Right renal pelvis (tissue), 4 donors: ENCODE results near the gene MNX1. TPM values are rescaled to one million over a fixed set of nuclear protein-coding genes. Genes with fewer than 3 reads are reported as not detected.

Experiments used
- DNase-seq, 4 donors: peaks; one replicate each; pipeline ENCODE4 v3.0.0-alpha.2; 2013; ENCODE audit warnings: low read depth in 4 of 4, low spot score in 3 of 4, missing footprints in 1 of 4
- polyA plus RNA-seq, 4 donors: library from polyadenylated mRNA; unstranded; fragments of 120-200 nt; gene quantifications; one replicate each; pipeline ENCODE4 v1.2.1, GENCODE V29; 2013; ENCODE audit not compliant: insufficient read length in 4 of 4

Gene MNX1
- polyA plus RNA-seq, 4 donors, result 0.16 TPM; not detected in 3

- DNase-seq, result no peak
Observed at GRCh38 chr7:157033483-157034473, 23.3 kb upstream of the MNX1 start.

GRCh38 chr7:157032644-157033482 lies 22.4 kb upstream of the MNX1 start:
- no peak for DNase-seq

GRCh38 chr7:157032128-157032527 lies 21.7 kb upstream of the MNX1 start:
- no peak for DNase-seq

GRCh38 chr7:157028199-157028903 lies 17.9 kb upstream of the MNX1 start:
- DNase-seq, result no peak

DNA sequence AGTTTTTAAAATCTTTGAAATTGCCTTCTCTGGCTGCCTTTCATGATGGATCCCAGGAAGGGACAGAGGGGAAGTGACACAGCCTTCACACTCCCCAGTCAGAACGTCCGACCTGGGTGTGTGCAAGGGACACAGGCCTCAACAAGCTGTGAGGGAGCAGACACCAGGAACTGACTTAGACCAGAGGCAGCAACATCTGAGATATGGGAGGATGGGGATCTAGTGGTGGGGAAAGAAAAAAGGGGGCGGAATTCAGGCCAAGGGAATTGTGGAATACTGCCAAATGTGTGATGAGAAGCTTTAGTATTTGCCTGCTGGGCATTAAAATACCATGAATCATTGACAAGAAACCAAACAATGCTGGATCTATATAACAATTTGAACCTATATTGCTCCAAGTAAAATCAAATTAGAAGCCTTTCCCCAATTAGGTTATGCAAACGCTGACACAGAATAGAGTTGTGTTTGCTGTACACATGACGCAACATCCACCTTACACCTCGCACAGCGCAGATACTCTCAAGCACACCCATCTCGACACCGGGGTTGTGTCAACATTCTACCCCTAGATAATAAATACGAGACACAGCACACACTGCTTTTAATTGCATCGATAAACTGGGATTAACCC lies 17.2 kb upstream of the MNX1 start:
- no peak for DNase-seq

- DNase-seq, result no peak
Observed at GRCh38 chr7:157024716-157025115, 14.3 kb upstream of the MNX1 start.

DNA sequence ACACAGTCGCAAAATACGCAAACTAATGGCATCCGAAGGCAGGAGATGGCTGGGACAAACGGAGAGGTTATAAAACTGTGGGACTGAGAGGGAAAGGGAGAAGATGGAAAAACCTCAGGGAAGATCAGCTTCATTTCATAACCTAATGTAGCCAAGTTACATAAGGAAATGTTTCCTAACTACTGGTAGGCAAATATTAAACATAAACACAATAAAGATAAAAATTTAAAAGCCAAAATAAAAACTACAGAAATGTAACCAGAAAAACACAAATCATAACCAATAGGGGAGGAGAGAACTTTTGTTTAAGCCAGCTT lies 13.1 kb upstream of the MNX1 start:
- DNase-seq, result no peak

DNA sequence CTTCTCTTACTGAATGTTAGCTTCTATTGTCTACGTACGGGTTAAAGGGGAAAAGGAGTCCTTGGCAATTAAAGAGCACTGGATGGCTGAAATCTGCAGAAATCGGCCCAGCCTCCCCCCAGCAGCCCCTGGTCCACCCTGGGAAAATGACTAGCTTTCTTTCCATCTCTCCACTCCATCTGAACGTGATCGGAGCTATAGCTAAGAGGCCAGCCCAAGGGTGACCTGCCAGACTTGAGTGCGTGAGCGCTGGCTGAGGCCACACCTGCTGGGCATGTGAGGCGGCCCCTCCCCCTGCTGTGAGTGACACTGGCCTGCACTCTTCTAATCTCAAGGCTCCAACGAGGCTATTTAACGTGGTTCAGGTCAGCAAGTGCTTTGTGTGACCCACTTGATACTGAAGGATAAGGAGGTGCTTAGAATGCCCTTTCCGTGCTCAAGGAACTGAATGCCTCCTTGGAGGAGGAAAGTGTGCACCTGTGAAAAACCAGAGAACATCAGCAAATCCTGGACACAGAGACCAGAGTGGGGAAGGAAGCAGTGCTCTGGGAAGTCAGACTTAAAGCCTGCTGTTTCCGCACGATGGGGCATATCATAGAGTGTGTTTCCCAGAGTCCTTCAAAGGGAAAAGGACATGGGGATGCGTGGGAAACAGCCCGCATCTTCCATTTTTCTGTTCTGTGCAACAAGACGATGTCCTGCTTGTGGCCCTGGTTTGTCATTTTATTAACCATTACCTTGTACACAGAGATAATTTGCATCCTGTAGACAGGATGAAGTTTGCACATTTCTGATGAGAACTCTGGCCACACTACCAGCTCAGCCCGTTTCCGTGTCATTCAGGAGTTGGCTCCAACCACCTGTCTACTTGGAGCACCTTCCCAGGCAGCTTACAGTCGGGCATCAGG lies 12.5 kb upstream of the MNX1 start:
- no peak for DNase-seq

GRCh38 chr7:157021871-157022680 lies 11.6 kb upstream of the MNX1 start:
- DNase-seq, result no peak

DNA sequence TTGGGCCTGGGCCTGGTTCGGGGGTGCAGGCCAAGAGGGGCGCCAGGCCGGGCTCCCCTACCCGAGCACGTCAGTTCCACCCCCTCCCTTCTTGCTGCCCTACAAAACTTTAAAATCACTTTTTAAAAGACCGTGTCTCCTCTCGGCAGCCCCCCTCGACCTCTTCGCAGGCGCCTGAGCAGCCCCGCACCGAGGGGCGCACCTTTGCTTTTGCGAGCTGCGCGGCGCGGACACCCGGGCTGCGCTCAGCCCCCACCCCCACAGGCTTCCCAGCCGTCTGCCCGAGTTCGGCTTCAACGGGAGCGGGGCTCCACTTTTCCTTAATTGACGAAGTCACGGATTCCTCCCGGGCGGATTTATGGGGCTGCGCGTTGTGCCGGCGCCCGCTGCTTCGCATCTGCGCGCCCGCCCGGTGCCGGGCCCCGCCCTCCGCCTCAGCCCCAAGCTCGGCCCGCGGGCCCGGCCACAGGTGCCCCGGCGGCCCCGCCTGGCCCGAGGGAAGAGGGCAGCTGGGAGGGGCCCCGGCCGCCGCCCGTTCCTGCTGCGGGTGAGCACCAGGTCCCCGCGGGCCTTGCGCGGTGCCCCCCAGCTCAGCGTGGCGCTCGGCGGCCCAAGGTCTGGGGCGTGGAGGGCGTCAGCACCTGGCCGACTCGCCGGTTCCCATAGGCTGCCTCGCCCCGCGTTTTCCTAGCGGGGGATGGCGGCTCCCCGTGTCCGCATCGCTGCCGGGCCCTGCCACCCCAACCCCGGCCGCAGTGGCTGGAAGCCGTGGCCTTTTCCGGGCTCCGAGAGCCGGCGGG lies 10.8 kb upstream of the MNX1 start:
- no peak for DNase-seq

GRCh38 chr7:157020514-157021070 lies 10.1 kb upstream of the MNX1 start:
- DNase-seq, result no peak

DNA sequence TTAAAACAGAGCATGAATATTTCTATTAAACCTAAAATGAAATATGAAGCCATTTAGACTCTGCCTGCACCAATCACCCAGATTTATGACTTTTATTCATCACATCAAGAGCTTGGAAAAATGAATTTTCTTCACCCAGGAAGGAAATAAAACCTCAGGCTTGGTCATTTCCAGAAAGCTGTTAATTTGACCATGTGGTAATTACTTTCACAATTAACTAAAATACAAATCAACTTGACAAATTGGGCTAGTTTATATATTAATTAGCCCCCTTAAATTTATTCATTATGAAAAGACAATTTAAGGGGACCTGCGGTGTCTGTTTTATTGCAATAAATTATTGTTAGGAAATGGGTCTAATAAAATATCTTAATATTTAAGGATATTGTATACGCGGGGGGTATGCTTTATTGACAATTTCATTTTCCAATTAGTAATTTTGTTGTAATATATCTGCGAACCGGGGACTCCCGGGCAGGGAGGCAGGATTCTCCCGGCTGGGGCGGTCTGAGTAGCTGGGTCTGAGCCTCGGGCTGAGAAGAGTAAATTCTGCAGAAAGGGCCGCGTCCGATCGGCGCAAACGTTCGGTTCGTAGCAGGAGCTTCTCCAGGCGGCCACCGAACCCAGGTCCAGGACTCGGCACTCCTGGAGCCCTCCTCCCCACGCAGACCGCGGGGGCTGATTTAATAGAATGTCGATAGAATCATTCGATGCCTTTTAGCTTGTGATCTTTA lies 9.4 kb upstream of the MNX1 start:
- no peak for DNase-seq

- no peak for DNase-seq
Observed at GRCh38 chr7:157018997-157019608, 8.6 kb upstream of the MNX1 start.

DNA sequence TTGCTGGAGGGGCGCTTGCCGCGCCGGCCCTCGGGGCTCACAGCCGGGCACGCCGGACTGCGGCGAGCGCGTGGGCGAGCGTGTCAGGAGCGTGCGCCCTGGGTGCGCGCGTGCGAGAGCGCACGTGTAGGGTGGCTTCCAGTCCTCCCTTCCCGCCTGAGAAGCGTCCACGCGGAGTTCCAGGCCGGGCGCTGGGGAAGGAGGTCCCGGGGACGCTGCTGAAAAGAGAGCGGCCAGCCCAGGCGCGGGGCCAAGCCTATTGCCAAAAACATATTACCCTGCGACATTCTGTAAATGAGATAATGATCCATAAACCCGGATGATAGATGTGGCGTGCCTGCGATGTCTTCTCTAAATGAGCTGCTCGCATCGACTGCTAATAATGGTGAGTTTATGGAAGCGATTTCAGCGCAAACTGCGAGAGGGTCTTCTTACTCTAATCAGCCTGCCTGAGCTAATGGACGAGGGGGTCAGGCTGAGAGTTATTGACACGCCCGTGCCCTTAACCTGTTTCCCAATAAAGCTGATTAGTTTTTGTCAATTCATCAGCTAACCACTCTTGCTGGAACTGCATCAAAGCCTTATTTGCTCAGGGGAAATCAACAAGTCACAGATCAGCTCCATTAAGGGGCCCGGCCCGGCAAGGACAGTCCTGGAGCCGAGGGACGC lies 8.0 kb upstream of the MNX1 start:
- DNase-seq, result no peak

- DNase-seq, result no peak
Observed at GRCh38 chr7:157017603-157018327, 7.3 kb upstream of the MNX1 start.
